K562 (cell line): Measurements from ENCODE around the gene UQCRC1. TPM values are rescaled to one million over a fixed set of nuclear protein-coding genes. Genes with fewer than 3 reads are reported as not detected.

Experiments used
- ATAC-seq: fragments of 200-7000 bp; cut with Tn5 transposase; 3 replicates; pipeline ENCODE4 v1.9.1; 2020; ENCODE audit warnings: moderate library complexity
- BruUV-seq: library from RNA; stranded (reverse); fragments of 400-500 nt; replicated peaks from 2 replicates; lab custom pipeline; 2021; lab: Mats Ljungman, UMichigan
- CTCF ChIA-PET: fragments of 300-600 bp; formaldehyde crosslinking; extraction: SDS; loops from one replicate; lab custom pipeline; 2021; ENCODE audit warnings: low intra/inter-chr PET ratio; lab: Yijun Ruan, JAX
- POLR2A ChIA-PET: fragments of 300-600, 350-650 bp; sonication (Branson Sonifier 250); formaldehyde crosslinking; extraction: SDS; loops from one replicate; lab custom pipeline; 2021; ENCODE audit warnings: antibody characterized with exemption, inconsistent platforms; lab: Yijun Ruan, JAX
- DNase-seq, 4 experiments: peaks; one replicate each; pipeline versions ENCODE4 v3.0.0 to v3.0.0-alpha.2; 2011 to 2018; ENCODE audit warnings: low spot score in 3 of 4, mixed read lengths in 3 of 4; ENCODE audit errors: extremely low read depth in 1 of 4
- FAIRE-seq: peaks from 2 replicates; lab custom pipeline; 2011; peaks lifted over from hg19 to GRCh38; lab: Jason Lieb, UNC
- H2AFZ ChIP-seq: 2 replicates; pipeline ENCODE4 v1.6.0; 2011; ENCODE audit warnings: low read depth, low read length, control low read depth, inconsistent platforms
- H3K27ac ChIP-seq: fragments of 200-600 bp; 3 replicates; pipeline ENCODE4 v1.8.0; 2011; ENCODE audit warnings: low read depth, mild to moderate bottlenecking, control low read depth, inconsistent platforms, low read length, moderate library complexity, mixed read lengths; ENCODE audit errors: extremely low read depth
- H3K27me3 ChIP-seq, 2 experiments: fragments of 300-600 bp in 1 of 2; 2 replicates in 1 of 2; 3 replicates in 1 of 2; pipeline versions ENCODE4 v1.6.0 to v1.8.0; 2011; ENCODE audit warnings: inconsistent platforms in 2 of 2, low read length in 2 of 2, mild to moderate bottlenecking in 1 of 2, mixed read lengths in 1 of 2, moderate library complexity in 1 of 2; ENCODE audit not compliant: control insufficient read depth in 2 of 2, insufficient read depth in 2 of 2
- H3K36me3 ChIP-seq: fragments of 300-600 bp; 3 replicates; pipeline ENCODE4 v1.8.0; 2011; ENCODE audit warnings: mild to moderate bottlenecking, low read length, inconsistent platforms; ENCODE audit not compliant: control insufficient read depth, insufficient read depth
- H3K4me1 ChIP-seq, 2 experiments: fragments of 200-600 bp in 1 of 2; replicated peaks in 1 of 2; 2 replicates in 1 of 2; 3 replicates in 1 of 2; pipeline versions ENCODE4 v1.5.1 to v1.8.0; 2011; ENCODE audit warnings: inconsistent platforms in 2 of 2, low read length in 2 of 2, mild to moderate bottlenecking in 1 of 2, mixed read lengths in 1 of 2, moderate library complexity in 1 of 2; ENCODE audit not compliant: control insufficient read depth in 2 of 2, insufficient read depth in 2 of 2
- H3K4me2 ChIP-seq: 2 replicates; pipeline ENCODE4 v1.6.1; 2011; ENCODE audit warnings: low read length, control low read depth, inconsistent platforms, mixed read lengths; ENCODE audit not compliant: insufficient read depth
- H3K4me3 ChIP-seq: fragments of 200-600 bp; sonication (generic), shearing (Covaris generic); 2 replicates; pipeline ENCODE4 v1.5.1; 2016; ENCODE audit warnings: control low read depth, inconsistent platforms
- H3K79me2 ChIP-seq: fragments of 200-600 bp; 3 replicates; pipeline ENCODE4 v1.8.0; 2011; ENCODE audit warnings: low read length, inconsistent platforms; ENCODE audit not compliant: control insufficient read depth, insufficient read depth
- H3K9ac ChIP-seq, 2 experiments: 2 replicates each; pipeline versions ENCODE4 v1.6.0 to v1.6.1; 2011; ENCODE audit warnings: low read depth in 2 of 2, low read length in 2 of 2, control low read depth in 1 of 2, inconsistent platforms in 1 of 2, mild to moderate bottlenecking in 1 of 2, mixed read lengths in 1 of 2; ENCODE audit not compliant: insufficient read depth in 1 of 2
- H3K9me1 ChIP-seq: one replicate; pipeline ENCODE4 v1.6.0; 2011; ENCODE audit warnings: inconsistent platforms, mild to moderate bottlenecking, low read length, moderate library complexity; ENCODE audit not compliant: control insufficient read depth, insufficient read depth
- H3K9me3 ChIP-seq: replicated peaks from 2 replicates; pipeline ENCODE4 v1.5.1; 2011; ENCODE audit warnings: low read depth, low read length, inconsistent platforms; ENCODE audit not compliant: control insufficient read depth, insufficient read depth
- H4K20me1 ChIP-seq: replicated peaks from 2 replicates; pipeline ENCODE4 v1.6.1; 2011; ENCODE audit warnings: low read length, inconsistent platforms, mixed read lengths; ENCODE audit not compliant: control insufficient read depth, insufficient read depth
- HDAC1 ChIP-seq, 2 experiments: fragments of 450-650 bp; IDR thresholded peaks; 2 replicates each; pipeline ENCODE4 v1.6.1; 2016 to 2017; ENCODE audit warnings: inconsistent platforms in 1 of 2, mild to moderate bottlenecking in 1 of 2, moderate library complexity in 1 of 2
- MCM7 ChIP-seq, 2 experiments: fragments of 450-650 bp; IDR thresholded peaks; 2 replicates each; pipeline ENCODE4 v1.6.1; 2016 to 2018
- WGBS: fragments of 100-300 bp; shearing (Covaris generic); methylation state at CpG from one replicate; pipeline ENCODE4 v1.1.6; 2016; ENCODE audit warnings: low coverage, mixed read lengths; ENCODE audit not compliant: insufficient coverage; ENCODE audit errors: missing lambda C conversion rate; 5-methylcytosine and 5-hydroxymethylcytosine counted together
- in situ Hi-C: fragments of 300-500 bp; cut with MboI; formaldehyde crosslinking; loops from 4 replicates; pipeline ENCODE4 v1.15.0; 2018; ENCODE audit warnings: inconsistent platforms, mixed read lengths
- intact Hi-C: fragments of 100-400 bp; cut with micrococcal nuclease; formaldehyde crosslinking; loops from 2 replicates; pipeline ENCODE4 v1.14.2; 2022
- polyA plus RNA-seq, 8 experiments: library from polyadenylated mRNA; depleted of rRNA in 4 of 8; stranded (reverse) in 5 of 8; unstranded in 3 of 8; fragments of >200 nt; fragmentation: Nextera tagmentation in 2 of 8; fragmentation: Illumina TruSeq in 1 of 8; extraction: Ambion mirVana in 2 of 8; extraction: Trizol in 1 of 8; gene quantifications; 2 replicates each; pipeline versions ENCODE4 v1.2.1 to v1.2.3, GENCODE V29; 2011 to 2014; ENCODE audit warnings: inconsistent platforms in 1 of 8, missing spikeins in 1 of 8
- total RNA-seq, 7 experiments: library from RNA; depleted of rRNA in 6 of 7; stranded (reverse); fragments of >200 nt in 6 of 7; fragmentation: Illumina TruSeq in 2 of 7; extraction: Trizol in 2 of 7; gene quantifications; 2 replicates each; pipeline versions ENCODE4 v1.2.1 to v1.2.3, GENCODE V29; 2011 to 2021; ENCODE audit warnings: low replicate concordance in 1 of 7
- TF ChIP-seq, protein P1 (sequence below): fragments of 250-450 bp; sonication (Bioruptor Pico); IDR thresholded peaks from 2 replicates; pipeline ENCODE4 v1.4.0; 2020
- TF ChIP-seq, protein P2 (sequence below): fragments of 250-450 bp; sonication (Bioruptor Pico); IDR thresholded peaks from 2 replicates; pipeline ENCODE4 v1.6.1; 2021; ENCODE audit warnings: mild to moderate bottlenecking
- TF ChIP-seq, protein P3 (sequence below), 3 experiments: IDR thresholded peaks in 2 of 3; conservative IDR thresholded peaks in 1 of 3; 2 replicates each; pipeline ENCODE4 v1.5.1; 2011 to 2012; ENCODE audit warnings: low read length in 3 of 3, mild to moderate bottlenecking in 3 of 3, control low read depth in 2 of 3, improper control_type of control experiment in 1 of 3, inconsistent platforms in 1 of 3, low read depth in 1 of 3, mixed read lengths in 1 of 3, moderate library complexity in 1 of 3; ENCODE audit not compliant: insufficient read depth in 2 of 3

UQCRC1 gene
- total and polyA plus RNA-seq, 9 of the 15 experiments (the other 6 are each of a cell fraction or from before 2014, with no cell fraction given): 125 to 424 (median 268) TPM

DNA sequence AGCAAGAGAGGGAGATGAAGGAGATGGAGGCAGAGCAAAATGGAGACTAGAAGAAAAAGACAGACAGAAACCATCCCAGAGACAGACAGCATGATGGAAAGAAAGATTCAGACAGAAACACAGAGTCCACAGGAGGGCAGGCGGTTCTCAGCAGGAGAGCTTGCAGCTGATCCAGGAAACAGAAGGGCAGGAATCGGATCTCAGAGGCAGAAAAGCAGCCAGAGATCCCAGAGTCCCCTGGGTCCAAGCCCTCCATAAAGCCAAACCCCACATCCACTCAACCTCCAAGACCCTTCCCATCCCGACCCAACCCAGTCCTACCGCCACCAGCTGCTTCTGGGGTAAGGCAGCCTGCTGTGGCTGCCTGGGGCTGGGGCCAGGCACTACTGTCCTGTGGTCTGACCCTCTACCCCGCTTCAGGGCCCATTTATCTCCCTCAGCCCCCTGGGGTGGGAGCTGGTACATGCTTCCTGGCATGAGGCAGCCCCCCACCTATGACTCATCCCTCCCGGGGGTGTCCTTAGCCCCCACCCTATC, 46.0 kb downstream of the UQCRC1 start, which contains the start of gene UCN2:
Gene UCN2 (minus strand): TSS at position 400 of the 537 bp plus-strand sequence. CDS start 657 bp downstream, outside the sequence.
- Histone ChIP-seq H4K20me1 (no peaks in the 10 kb centered on the region), H3K27ac (no peak within 1 kb of the TSS), H2AFZ (peak within 1 kb of the TSS; percentile 56; the same call in 1 of the 2 replicates), H3K9me3 (no peaks in the 10 kb centered on the region), H3K4me1 (peaks cover 26 to 68% of the 10 kb centered on the region in 2 experiments), H3K36me3 (no peaks in the 10 kb centered on the region), H3K4me3 (no peak within 1 kb of the TSS), H3K79me2 (no peaks in the 10 kb centered on the region), H3K4me2 (no peak within 1 kb of the TSS), H3K9me1 (no peaks in the 10 kb centered on the region), H3K9ac (peak within 1 kb of the TSS in 1 of 2 experiments; percentile 61; a peak in 1 of 4 replicates), H3K27me3 (no peaks in the 10 kb centered on the region)
- no peak for ATAC-seq
- WGBS: 17% methylated on average over 3 of the region's 6 CpGs
- ChIA-PET POLR2A (no interaction called here), CTCF (no interaction called here)
- no TSS peak for BruUV-seq
- TF ChIP-seq, protein P1, sequence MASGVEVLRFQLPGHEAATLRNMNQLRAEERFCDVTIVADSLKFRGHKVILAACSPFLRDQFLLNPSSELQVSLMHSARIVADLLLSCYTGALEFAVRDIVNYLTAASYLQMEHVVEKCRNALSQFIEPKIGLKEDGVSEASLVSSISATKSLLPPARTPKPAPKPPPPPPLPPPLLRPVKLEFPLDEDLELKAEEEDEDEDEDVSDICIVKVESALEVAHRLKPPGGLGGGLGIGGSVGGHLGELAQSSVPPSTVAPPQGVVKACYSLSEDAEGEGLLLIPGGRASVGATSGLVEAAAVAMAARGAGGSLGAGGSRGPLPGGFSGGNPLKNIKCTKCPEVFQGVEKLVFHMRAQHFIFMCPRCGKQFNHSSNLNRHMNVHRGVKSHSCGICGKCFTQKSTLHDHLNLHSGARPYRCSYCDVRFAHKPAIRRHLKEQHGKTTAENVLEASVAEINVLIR: no peak
- 0 out of 4 replicates have a peak, but pooled peaks of 1 of the 2 experiments have one; percentile 12 for TF ChIP-seq MCM7 (IDR thresholded peaks at IDR 0.05)
- peak in 1 of 2 experiments; percentile 28; a peak in 1 of 4 replicates for TF ChIP-seq HDAC1 (IDR thresholded peaks at IDR 0.05)
- TF ChIP-seq, protein P2, sequence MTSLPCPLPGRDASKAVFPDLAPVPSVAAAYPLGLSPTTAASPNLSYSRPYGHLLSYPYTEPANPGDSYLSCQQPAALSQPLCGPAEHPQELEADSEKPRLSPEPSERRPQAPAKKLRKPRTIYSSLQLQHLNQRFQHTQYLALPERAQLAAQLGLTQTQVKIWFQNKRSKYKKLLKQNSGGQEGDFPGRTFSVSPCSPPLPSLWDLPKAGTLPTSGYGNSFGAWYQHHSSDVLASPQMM: no peak
- TF ChIP-seq, protein P3, sequence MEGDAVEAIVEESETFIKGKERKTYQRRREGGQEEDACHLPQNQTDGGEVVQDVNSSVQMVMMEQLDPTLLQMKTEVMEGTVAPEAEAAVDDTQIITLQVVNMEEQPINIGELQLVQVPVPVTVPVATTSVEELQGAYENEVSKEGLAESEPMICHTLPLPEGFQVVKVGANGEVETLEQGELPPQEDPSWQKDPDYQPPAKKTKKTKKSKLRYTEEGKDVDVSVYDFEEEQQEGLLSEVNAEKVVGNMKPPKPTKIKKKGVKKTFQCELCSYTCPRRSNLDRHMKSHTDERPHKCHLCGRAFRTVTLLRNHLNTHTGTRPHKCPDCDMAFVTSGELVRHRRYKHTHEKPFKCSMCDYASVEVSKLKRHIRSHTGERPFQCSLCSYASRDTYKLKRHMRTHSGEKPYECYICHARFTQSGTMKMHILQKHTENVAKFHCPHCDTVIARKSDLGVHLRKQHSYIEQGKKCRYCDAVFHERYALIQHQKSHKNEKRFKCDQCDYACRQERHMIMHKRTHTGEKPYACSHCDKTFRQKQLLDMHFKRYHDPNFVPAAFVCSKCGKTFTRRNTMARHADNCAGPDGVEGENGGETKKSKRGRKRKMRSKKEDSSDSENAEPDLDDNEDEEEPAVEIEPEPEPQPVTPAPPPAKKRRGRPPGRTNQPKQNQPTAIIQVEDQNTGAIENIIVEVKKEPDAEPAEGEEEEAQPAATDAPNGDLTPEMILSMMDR (IDR thresholded peaks at IDR 0.05 in 2 of 3, conservative IDR thresholded peaks at IDR 0.05 in 1 of 3; ENCODE audit: insufficient read depth in 2 of 3, low read depth in 1 of 3, low read length in 3 of 3): peak in 1 of 3 experiments; percentile 14; a peak in 1 of 6 replicates
- intact Hi-C loops (no loop called here), in situ Hi-C loops (no loop called here)
- no peak for DNase-seq
- FAIRE-seq: peak; percentile 6
